MV-4-11 (cell line): ENCODE data around the gene TSHZ2.
"Not testable (repeated sequence)": the region's sequence is repeated elsewhere in the genome, so short reads cannot be mapped to it uniquely, and the experiment has no call there.

ENCODE experiments used
- DNase-seq: peaks from one replicate; lab custom pipeline; 2025; lab: John Stamatoyannopoulos, UW

The TSHZ2 gene

DNA sequence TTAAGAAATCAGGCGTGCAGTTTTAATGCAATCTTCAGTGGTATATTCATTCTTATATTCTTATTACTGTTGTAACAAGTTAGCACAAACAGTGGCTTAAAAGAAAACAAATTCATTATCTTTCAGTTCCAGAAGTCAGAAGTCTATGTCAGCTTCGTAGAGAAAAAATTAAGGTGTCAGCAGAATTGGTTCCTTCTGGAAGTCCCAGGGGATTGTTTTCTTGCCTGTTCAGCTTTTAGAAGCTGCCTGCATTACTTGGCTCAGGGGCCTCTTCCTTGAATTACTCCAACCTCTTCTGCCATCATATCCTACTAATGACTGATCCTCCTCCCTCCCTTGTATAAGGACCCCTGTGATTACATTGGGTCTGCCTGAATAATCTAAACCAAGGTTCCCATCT is 377.6 kb downstream of the TSHZ2 start:
- DNase-seq = no peak

DNA sequence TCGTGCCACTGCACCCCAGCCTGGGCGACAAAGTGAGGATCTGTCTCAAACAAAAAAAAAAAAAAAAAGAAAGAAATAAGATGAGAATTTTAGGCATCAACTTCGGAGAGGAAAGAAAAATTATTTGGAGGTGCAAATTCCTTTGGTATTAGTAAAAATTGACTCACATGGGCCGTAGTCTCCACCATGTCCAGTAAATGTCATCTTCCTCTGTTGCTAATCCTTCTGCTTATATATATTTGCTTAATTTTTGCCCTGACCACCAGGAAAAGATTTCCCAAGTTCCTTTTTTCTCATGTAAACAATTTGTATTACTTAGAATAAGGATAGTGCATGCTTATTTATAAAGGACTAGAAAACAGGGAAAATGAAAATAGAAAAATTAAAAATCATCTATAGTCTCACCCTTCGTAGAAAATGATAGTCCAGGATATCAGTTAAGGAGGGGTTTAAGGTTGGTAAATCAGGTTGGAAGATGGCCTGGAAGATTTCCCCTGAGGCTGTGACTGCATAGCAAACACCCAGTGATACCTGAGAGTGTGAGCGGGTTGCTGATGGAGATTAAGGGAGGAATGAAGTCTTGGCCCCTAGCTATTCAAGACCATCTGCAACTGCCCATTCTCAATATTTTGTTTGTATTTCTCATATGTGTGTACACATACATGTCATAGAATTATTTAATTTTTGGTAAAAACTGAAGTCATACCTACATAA is 380.7 kb downstream of the TSHZ2 start:
- DNase-seq = no peak

- DNase-seq = no peak
Measured at GRCh38 chr20:53354314-53354713, 382.2 kb downstream of the TSHZ2 start.

GRCh38 chr20:53355790-53356189 is 383.6 kb downstream of the TSHZ2 start:
- no peak for DNase-seq

GRCh38 chr20:53359425-53359824 is 387.3 kb downstream of the TSHZ2 start:
- DNase-seq = no peak

- DNase-seq = no peak
Measured at GRCh38 chr20:53360852-53361251, 388.7 kb downstream of the TSHZ2 start.

GRCh38 chr20:53362736-53363135 is 390.6 kb downstream of the TSHZ2 start:
- no peak for DNase-seq

DNA sequence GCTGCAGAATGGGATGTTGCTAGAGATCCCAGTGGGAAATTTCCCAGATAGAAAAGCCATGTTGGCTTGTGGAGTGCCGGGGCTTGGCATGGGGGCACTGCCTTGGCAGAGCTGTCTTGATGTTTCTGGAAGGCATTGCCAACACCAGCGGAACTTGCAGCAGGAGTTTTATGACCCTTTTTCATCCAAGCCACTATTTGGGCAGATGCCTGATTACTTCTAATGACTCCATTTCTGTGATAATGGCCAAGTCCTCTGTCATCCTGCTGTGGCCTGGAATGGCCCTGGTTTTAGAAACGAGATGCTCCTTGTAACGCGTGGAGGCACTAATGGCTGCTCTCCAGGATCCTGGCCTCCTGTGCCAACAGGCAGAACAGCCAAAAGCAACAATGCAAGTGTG is 392.5 kb downstream of the TSHZ2 start:
- no peak for DNase-seq

- DNase-seq = no peak
Measured at GRCh38 chr20:53365076-53365475, 392.9 kb downstream of the TSHZ2 start.

- DNase-seq = no peak
Measured at GRCh38 chr20:53365539-53366075, 393.4 kb downstream of the TSHZ2 start.

DNA sequence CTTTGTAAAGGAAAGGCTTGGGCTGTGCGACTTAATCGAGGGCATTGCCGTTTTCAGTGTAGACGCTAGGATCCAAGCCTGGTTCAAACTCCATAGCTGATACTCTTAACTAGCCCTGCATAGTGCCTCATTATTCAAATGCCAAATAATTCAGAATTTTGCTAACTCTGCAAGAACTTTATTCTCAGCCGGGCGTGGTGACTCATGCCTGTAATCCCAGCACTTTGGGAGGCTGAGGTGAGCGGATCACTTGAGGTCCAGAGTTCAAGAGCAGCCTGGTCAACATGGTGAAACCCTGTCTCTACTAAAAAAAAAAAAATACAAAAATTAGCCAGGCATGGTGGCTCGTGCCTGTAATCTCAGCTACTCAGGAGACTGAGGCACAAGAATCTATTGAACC is 394.8 kb downstream of the TSHZ2 start:
- DNase-seq = not testable (repeated sequence)

DNA sequence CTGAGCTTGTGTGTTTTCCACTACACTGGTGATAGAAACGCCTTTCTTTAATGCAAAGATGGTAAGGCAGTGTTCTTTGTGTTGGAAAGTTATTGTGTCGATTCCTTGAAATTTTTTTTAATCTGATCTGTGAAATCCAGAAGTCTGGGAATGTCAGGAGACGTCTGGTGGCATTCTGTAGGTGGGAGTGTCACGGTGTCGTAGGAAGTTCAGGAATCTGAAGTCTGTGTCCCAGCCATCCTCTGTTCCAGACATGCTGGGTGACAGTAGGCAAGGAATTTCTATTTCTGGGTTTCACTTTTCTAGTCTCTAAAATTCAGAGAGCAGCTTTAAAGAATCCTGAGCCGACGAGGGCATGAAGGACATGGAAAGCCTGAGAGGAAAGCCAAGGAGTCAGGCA is 397.7 kb downstream of the TSHZ2 start:
- no peak for DNase-seq

GRCh38 chr20:53370345-53370961 is 398.3 kb downstream of the TSHZ2 start:
- no peak for DNase-seq

DNA sequence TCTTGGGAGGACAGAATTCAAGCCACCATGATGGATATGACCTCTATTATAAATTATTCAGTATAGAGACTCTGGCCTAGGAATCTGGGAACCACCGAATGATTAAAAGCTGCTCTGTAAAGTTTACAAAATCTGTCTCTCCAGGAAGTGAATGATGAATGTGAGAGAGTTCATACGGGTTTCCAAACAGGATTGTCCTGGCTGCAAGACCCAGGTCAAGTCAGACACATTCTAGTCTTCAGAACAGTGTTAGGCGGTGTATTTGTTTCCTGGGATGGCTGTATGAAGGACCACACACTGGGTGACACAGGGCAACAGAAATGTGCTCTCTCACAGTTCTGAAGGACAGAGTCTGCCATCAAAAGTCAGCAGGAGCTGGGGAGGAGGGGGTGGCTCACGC is 399.1 kb downstream of the TSHZ2 start:
- no peak for DNase-seq

GRCh38 chr20:53376021-53376420 is 403.9 kb downstream of the TSHZ2 start:
- no peak for DNase-seq

DNA sequence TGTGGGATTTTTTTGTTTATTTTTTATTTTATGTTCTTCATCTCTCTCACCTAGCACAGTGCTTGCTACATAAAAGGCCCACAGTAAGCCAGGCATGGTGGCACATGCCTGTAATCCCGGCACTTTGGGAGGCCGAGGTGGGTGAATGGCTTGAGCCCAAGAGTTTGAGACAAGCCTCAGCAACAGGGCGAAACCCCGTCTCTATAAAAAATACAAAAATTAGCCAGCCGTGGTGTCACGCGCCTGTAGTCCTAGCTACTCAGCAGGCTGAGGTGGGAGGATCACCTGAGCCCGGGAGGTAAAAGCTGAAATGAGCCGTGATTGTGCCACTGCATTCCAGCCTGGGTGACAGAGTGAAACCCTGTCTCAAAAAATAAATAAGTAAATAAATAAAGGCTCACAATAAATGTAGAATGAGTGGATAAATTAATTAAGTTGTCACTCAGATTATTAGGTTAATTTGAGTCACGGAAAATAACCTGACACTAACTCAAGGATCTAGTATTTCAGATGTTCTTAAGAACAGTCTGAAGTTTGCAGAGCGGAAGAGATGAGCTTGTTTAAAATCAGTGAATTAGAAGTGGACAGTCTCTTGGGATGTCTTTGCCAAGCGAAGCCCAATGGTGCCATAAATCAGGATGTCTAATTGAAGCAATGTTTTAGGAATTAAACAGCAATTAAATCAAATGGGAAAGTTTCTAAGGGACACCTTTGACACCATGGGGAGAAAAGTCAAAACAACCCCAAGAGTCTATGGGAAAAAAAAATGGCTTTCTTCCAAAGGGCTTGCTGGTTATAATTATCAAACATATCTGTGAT is 407.1 kb downstream of the TSHZ2 start:
- DNase-seq = no peak

DNA sequence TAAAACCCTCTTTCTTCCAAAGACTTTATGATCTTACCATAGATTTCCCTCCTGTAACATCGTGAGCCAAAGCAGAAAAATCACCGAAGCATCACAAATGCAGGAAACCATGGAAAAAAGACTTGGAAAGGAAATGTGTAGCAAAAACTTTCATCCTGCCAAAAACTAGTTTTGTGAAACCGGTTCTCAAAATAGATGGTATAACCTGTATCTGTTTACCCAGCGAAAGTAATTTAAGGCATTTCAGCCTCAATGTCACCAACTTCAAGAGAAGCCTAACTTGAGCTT is 407.6 kb downstream of the TSHZ2 start:
- no peak for DNase-seq

- no peak for DNase-seq
Measured at GRCh38 chr20:53381568-53382262, 409.6 kb downstream of the TSHZ2 start.

DNA sequence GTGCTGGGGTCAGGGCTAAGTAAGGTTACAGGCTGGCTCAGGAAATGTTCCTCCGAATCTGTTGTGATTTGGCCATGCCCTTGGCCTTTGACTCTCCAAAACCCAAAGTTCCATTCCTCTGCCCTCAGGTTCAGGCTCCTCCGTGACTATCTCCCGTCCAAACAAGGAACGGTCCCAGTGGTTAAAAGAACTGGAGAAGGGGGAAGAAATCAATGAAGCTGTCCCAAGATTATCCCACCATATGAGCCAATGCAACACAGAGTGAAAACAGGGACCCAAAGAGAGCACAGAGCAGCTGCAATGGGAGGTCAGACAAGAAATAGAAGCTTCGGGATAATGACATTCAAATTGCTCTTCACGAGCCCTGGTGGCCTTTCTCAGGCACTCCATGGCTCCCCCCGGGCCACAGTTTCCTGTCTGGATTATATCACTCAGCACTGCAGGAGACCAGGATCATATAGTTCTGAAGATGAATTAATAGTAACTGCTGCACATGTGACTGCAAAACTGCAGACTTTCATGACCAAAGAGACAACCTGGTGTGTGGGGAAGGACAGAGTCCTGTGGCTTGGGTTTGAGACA is 410.2 kb downstream of the TSHZ2 start:
- no peak for DNase-seq

- DNase-seq = no peak
Measured at GRCh38 chr20:53383916-53384315, 411.8 kb downstream of the TSHZ2 start.

DNA sequence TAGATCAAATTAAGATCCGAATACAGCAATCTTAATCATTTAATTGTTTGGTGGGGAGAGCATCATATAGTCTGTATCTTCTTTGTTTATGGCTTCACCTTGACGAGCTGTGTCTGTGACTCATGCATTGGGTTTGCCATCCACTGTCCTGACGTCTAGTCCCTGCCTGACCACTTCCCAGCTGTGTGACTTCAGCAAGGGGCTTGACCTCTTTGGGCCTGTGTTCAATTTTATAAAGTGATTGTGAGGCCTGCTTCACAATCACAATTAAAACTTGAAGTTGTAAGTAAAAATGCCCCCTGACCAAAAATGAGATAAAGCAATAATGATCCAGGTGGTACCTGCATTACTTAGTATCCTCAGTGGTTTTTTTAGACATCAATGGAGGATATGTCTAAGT is 412.2 kb downstream of the TSHZ2 start:
- no peak for DNase-seq
